HCT116 (cell line): ENCODE results near the gene NAPSA. TPM values are rescaled to one million over a fixed set of nuclear protein-coding genes. Genes with fewer than 3 reads are reported as not detected.
A peak's percentile ranks its signal among the peaks of the same experiment; 100 is the strongest.

ENCODE experiments used
- ATAC-seq: fragments of 200-7000 bp; cut with Tn5 transposase; 2 replicates; pipeline ENCODE4 v1.9.1; 2020; ENCODE audit warnings: mild to moderate bottlenecking, moderate library complexity
- BruUV-seq: library from RNA; stranded (reverse); fragments of 400-500 nt; replicated peaks from 2 replicates; lab custom pipeline; 2021; lab: Mats Ljungman, UMichigan
- CTCF ChIA-PET: fragments of 300-600 bp; sonication (Branson Sonifier 250); formaldehyde crosslinking; loops from one replicate; lab custom pipeline; 2021; ENCODE audit warnings: antibody characterized with exemption; lab: Charles Lee
- POLR2A ChIA-PET: fragments of 300-600, 350-600 bp; sonication (Branson Sonifier 250); formaldehyde crosslinking; loops from one replicate; lab custom pipeline; 2021; ENCODE audit warnings: antibody characterized with exemption; lab: Charles Lee
- RAD21 ChIA-PET, 2 experiments: fragments of 300-600 bp; sonication (Branson Sonifier 250); formaldehyde crosslinking; loops; one replicate each; lab custom pipeline; 2023; ENCODE audit warnings: low total read pairs in 2 of 2; ENCODE audit not compliant: uncharacterized antibody in 2 of 2, unreplicated experiment in 2 of 2, low non-redundant PET in 1 of 2; lab: Charles Lee
- DNase-seq: peaks from one replicate; pipeline ENCODE4 v3.0.0-alpha.2; 2010; ENCODE audit warnings: low read depth, low spot score
- H2AFZ ChIP-seq: fragments of 200-600 bp; shearing (Covaris generic), sonication (generic); 2 replicates; pipeline ENCODE4 v1.6.1; 2017; ENCODE audit warnings: low read depth, mixed run types, mixed read lengths, antibody characterized with exemption, low read length; ENCODE audit not compliant: poor library complexity, severe bottlenecking
- H3K27ac ChIP-seq: 2 replicates; pipeline ENCODE4 v1.5.1; 2012; ENCODE audit warnings: low read depth, low read length
- H3K27me3 ChIP-seq: fragments of 200-600 bp; sonication (generic); 2 replicates; pipeline ENCODE4 v1.6.1; 2016; ENCODE audit warnings: mixed run types, low read length, mixed read lengths; ENCODE audit not compliant: insufficient read depth
- H3K36me3 ChIP-seq, 2 experiments: fragments of 200-500 bp in 1 of 2; fragments of 200-600 bp in 1 of 2; sonication (Bioruptor generic) in 1 of 2; sonication (generic) in 1 of 2; 2 replicates each; pipeline versions ENCODE4 v1.5.1 to v1.6.1; 2014 to 2016; ENCODE audit warnings: low read length in 2 of 2, inconsistent platforms in 1 of 2, mixed read lengths in 1 of 2, mixed run types in 1 of 2; ENCODE audit not compliant: insufficient read depth in 2 of 2, control insufficient read depth in 1 of 2
- H3K4me1 ChIP-seq, 2 experiments: fragments of 200-600 bp in 1 of 2; sonication (generic) in 1 of 2; 2 replicates each; pipeline versions ENCODE4 v1.5.1 to v1.6.1; 2012 to 2017; ENCODE audit warnings: low read length in 2 of 2, inconsistent platforms in 1 of 2, mild to moderate bottlenecking in 1 of 2, mixed read lengths in 1 of 2, mixed run types in 1 of 2, moderate library complexity in 1 of 2; ENCODE audit not compliant: insufficient read depth in 2 of 2, control insufficient read depth in 1 of 2
- H3K4me2 ChIP-seq: fragments of 200-600 bp; sonication (generic); 2 replicates; pipeline ENCODE4 v1.6.1; 2017; ENCODE audit warnings: mixed run types, low read length, mixed read lengths
- H3K4me3 ChIP-seq, 2 experiments: fragments of 200-600 bp in 1 of 2; sonication (generic) in 1 of 2; replicated peaks in 1 of 2; 2 replicates each; pipeline ENCODE4 v1.5.1; 2011 to 2016; ENCODE audit warnings: low read length in 2 of 2, control low read depth in 1 of 2, low read depth in 1 of 2, mild to moderate bottlenecking in 1 of 2, mixed read lengths in 1 of 2, mixed run types in 1 of 2
- H3K79me2 ChIP-seq: fragments of 200-600 bp; sonication (generic); 2 replicates; pipeline ENCODE4 v1.6.1; 2017; ENCODE audit warnings: mild to moderate bottlenecking, mixed run types, low read length, moderate library complexity, mixed read lengths; ENCODE audit not compliant: insufficient read depth
- H3K9ac ChIP-seq: fragments of 200-600 bp; sonication (generic); 2 replicates; pipeline ENCODE4 v1.6.1; 2016; ENCODE audit warnings: low read length, mixed read lengths
- H3K9me2 ChIP-seq: fragments of 200-600 bp; sonication (generic), shearing (Covaris generic); 2 replicates; pipeline ENCODE4 v1.6.1; 2017; ENCODE audit warnings: mixed run types, mild to moderate bottlenecking, moderate library complexity; ENCODE audit not compliant: insufficient read depth
- H3K9me3 ChIP-seq, 2 experiments: fragments of 200-500 bp in 1 of 2; fragments of 200-600 bp in 1 of 2; sonication (Bioruptor generic) in 1 of 2; sonication (generic) in 1 of 2; 2 replicates each; pipeline ENCODE4 v1.6.1; 2014 to 2017; ENCODE audit warnings: low read length in 2 of 2, mixed read lengths in 2 of 2, inconsistent platforms in 1 of 2, low read depth in 1 of 2, mild to moderate bottlenecking in 1 of 2, mixed run types in 1 of 2, moderate library complexity in 1 of 2; ENCODE audit not compliant: control insufficient read depth in 1 of 2, insufficient read depth in 1 of 2
- H4K20me1 ChIP-seq: fragments of 200-600 bp; sonication (generic), shearing (Covaris generic); 2 replicates; pipeline ENCODE4 v1.6.1; 2017; ENCODE audit warnings: mixed run types, mild to moderate bottlenecking, moderate library complexity; ENCODE audit not compliant: insufficient read depth
- CBX3 ChIP-seq: IDR thresholded peaks from 2 replicates; pipeline ENCODE4 v1.6.1; 2012; ENCODE audit warnings: low read depth
- CEBPB ChIP-seq: IDR thresholded peaks from 2 replicates; pipeline ENCODE4 v1.6.1; 2012; ENCODE audit warnings: low read depth
- ELF1 ChIP-seq: IDR thresholded peaks from 2 replicates; pipeline ENCODE4 v1.6.1; 2012; ENCODE audit warnings: low read depth, borderline replicate concordance
- EZH2 ChIP-seq: fragments of 200-600 bp; sonication (generic); IDR thresholded peaks from 2 replicates; pipeline ENCODE4 v1.6.1; 2017; ENCODE audit warnings: antibody characterized with exemption, mixed run types
- EZH2phosphoT487 ChIP-seq: fragments of 200-600 bp; IDR thresholded peaks from 2 replicates; pipeline ENCODE4 v1.6.1; 2018; ENCODE audit warnings: antibody characterized with exemption, borderline replicate concordance
- FOSL1 ChIP-seq: IDR thresholded peaks from 2 replicates; pipeline ENCODE4 v1.6.1; 2012; ENCODE audit warnings: low read depth
- JUND ChIP-seq: IDR thresholded peaks from 2 replicates; pipeline ENCODE4 v1.6.1; 2012
- POLR2AphosphoS5 ChIP-seq: IDR thresholded peaks from 2 replicates; pipeline ENCODE4 v1.6.1; 2011; ENCODE audit warnings: mild to moderate bottlenecking, low read depth, low read length, moderate library complexity
- SP1 ChIP-seq: IDR thresholded peaks from 2 replicates; pipeline ENCODE4 v1.6.1; 2012; ENCODE audit warnings: low read depth
- SRF ChIP-seq: IDR thresholded peaks from 2 replicates; pipeline ENCODE4 v1.6.1; 2012; ENCODE audit warnings: low read depth
- TCF7L2 ChIP-seq: IDR thresholded peaks from 2 replicates; pipeline ENCODE4 v1.7.0; 2011; ENCODE audit warnings: borderline replicate concordance, inconsistent platforms; ENCODE audit not compliant: insufficient read depth, insufficient read length; ENCODE audit errors: extremely low read depth
- YY1 ChIP-seq: IDR thresholded peaks from 2 replicates; pipeline ENCODE4 v1.6.1; 2011; ENCODE audit warnings: low read length, low read depth, moderate library complexity, mild to moderate bottlenecking; ENCODE audit not compliant: insufficient replicate concordance; ENCODE audit errors: extremely low read depth
- ZNF274 ChIP-seq: fragments of 200-500 bp; sonication (Bioruptor generic); IDR thresholded peaks from 2 replicates; pipeline ENCODE4 v1.6.1; 2014; ENCODE audit warnings: mild to moderate bottlenecking, low read depth, low read length, inconsistent platforms
- intact Hi-C: fragments of 100-400 bp; cut with micrococcal nuclease; formaldehyde crosslinking; loops from 2 replicates; pipeline ENCODE4 v1.10.0; 2022
- total RNA-seq: library from RNA; stranded (reverse); gene quantifications from one replicate; pipeline ENCODE4 v1.2.1, GENCODE V29; 2021; ENCODE audit not compliant: unreplicated experiment
- TF ChIP-seq, protein P1 (sequence below): IDR thresholded peaks from 2 replicates; pipeline ENCODE4 v1.6.1; 2011; ENCODE audit warnings: mild to moderate bottlenecking, low read length, moderate library complexity; ENCODE audit not compliant: insufficient replicate concordance; ENCODE audit errors: extremely low read depth
- TF ChIP-seq, protein P2 (sequence below): IDR thresholded peaks from 2 replicates; pipeline ENCODE4 v1.6.1; 2012

The NAPSA gene
- total RNA-seq, 1 experiment from 2014 or later = 4.4 TPM

DNA sequence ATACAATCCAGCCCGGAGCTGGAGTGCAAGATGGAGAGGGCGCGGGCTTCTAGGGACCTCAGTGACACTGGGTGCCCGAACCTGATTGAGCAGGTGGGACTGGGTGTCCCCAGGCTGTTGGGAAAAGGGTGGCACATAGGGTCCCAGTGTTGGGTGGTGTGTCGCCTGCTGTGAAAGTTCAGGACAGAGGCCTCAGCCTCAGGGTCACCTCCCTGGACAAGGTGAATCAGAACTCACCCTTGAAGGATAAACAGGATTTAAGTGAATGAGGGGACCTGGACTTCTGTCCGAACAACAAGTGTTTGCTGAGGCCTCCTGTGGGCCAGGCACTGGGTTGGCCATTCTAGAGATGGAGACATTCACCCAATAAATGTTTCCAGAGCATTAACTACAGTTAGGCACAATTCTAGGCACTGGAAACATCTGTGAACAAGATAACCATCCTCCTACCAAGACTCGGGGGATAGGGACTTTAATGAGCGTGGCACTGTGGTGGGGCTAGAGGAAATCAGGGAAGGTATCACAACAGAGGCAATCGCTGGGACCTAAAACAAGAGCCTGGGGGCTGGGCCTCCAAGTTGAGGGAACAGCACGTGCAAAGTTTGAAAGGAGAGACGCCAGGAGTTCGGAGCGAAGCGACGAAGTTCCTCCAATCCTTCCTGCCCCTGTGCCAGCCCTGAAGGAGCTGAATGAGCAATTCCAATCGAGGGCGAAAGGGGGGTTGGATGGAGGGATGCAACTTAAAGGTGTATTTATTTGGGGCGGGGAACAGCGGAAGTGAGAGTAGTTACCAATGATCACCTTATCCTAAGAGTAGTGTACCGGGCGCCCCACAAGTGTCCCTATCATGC is 17.8 kb upstream of the NAPSA start:
- H3K4me3 ChIP-seq = peak overlapping the region; percentile 50 to 71
- no peaks in the 10 kb centered on the region for H3K9me3 ChIP-seq
- ATAC-seq (peak; percentile 21), DNase-seq (no peak)
- H3K27me3 ChIP-seq = no peaks in the 10 kb centered on the region
- intact Hi-C loops = no loop called here
- peaks cover 11 to 16% of the 10 kb centered on the region in 2 experiments; a peak in 3 of 4 replicates for H3K4me1 ChIP-seq
- no peaks in the 10 kb centered on the region for H3K9me2 ChIP-seq
- POLR2A ChIA-PET = interaction anchor here (1.0 to 1.4 kb wide), 3 partner anchors 7 to 421 kb away, joined by 3 to 5 read pairs (median 4); partner anchors contain the start of gene NR1H2
- BruUV-seq = TSS peak; percentile 97
- H3K79me2 ChIP-seq = peaks cover 46% of the 10 kb centered on the region
- H3K36me3 ChIP-seq = peaks cover 30 to 40% of the 10 kb centered on the region in 2 experiments; a peak in 3 of 4 replicates
- peak overlapping the region; percentile 81 for H3K9ac ChIP-seq
- H3K4me2 ChIP-seq = peak overlapping the region; percentile 82
- H4K20me1 ChIP-seq = no peaks in the 10 kb centered on the region
- RAD21 ChIA-PET = no interaction called here
- H2AFZ ChIP-seq = no peak overlapping the region
- no peak for TF ChIP-seq CBX3
- no peak for TF ChIP-seq EZH2phosphoT487
- no peak for TF ChIP-seq FOSL1
- no peak for TF ChIP-seq YY1
- no peak for TF ChIP-seq ZNF274
- TF ChIP-seq CEBPB = no peak
- TF ChIP-seq SP1 = no peak
- TF ChIP-seq ELF1 = no peak
- TF ChIP-seq, protein P1, sequence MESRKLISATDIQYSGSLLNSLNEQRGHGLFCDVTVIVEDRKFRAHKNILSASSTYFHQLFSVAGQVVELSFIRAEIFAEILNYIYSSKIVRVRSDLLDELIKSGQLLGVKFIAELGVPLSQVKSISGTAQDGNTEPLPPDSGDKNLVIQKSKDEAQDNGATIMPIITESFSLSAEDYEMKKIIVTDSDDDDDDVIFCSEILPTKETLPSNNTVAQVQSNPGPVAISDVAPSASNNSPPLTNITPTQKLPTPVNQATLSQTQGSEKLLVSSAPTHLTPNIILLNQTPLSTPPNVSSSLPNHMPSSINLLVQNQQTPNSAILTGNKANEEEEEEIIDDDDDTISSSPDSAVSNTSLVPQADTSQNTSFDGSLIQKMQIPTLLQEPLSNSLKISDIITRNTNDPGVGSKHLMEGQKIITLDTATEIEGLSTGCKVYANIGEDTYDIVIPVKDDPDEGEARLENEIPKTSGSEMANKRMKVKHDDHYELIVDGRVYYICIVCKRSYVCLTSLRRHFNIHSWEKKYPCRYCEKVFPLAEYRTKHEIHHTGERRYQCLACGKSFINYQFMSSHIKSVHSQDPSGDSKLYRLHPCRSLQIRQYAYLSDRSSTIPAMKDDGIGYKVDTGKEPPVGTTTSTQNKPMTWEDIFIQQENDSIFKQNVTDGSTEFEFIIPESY = no peak
- TF ChIP-seq POLR2AphosphoS5 = no peak
- TF ChIP-seq, protein P2, sequence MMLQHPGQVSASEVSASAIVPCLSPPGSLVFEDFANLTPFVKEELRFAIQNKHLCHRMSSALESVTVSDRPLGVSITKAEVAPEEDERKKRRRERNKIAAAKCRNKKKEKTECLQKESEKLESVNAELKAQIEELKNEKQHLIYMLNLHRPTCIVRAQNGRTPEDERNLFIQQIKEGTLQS = no peak
- no peak for TF ChIP-seq TCF7L2
- no peak; the same call in 1 of the 2 replicates for TF ChIP-seq JUND
- no peak for TF ChIP-seq SRF
- no peak for TF ChIP-seq EZH2
- CTCF ChIA-PET = no interaction called here
- peak overlapping the region; percentile 64 for H3K27ac ChIP-seq
